ENCODE data around the gene AHCTF1. TPM values are rescaled to one million over a fixed set of nuclear protein-coding genes. Genes with fewer than 3 reads are reported as not detected.

Gene AHCTF1
- total RNA-seq, 1 donor: 38.7 TPM

DNA sequence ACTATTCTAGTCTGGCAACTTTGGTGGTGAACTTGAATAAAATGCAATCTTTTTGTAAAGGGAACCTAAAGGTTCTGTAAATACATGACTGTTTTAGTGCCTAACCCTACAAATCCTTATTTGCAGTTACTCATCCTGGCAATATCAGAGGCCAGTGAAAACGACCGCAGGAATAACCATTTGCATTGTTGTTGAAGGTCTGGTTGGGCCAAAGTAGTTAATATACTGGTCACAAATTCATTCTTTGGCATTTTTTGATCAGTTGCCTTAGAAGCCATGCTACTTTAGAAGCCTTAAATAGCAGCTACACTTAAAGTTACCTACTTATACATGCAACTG, 93.7 kb downstream of the AHCTF1 start:
- H3K4me3 ChIP-seq (ENCODE audit: low read depth, low read length): no peak overlapping the region
- no peak for DNase-seq (ENCODE audit: low read depth)
- TF ChIP-seq, protein P1, sequence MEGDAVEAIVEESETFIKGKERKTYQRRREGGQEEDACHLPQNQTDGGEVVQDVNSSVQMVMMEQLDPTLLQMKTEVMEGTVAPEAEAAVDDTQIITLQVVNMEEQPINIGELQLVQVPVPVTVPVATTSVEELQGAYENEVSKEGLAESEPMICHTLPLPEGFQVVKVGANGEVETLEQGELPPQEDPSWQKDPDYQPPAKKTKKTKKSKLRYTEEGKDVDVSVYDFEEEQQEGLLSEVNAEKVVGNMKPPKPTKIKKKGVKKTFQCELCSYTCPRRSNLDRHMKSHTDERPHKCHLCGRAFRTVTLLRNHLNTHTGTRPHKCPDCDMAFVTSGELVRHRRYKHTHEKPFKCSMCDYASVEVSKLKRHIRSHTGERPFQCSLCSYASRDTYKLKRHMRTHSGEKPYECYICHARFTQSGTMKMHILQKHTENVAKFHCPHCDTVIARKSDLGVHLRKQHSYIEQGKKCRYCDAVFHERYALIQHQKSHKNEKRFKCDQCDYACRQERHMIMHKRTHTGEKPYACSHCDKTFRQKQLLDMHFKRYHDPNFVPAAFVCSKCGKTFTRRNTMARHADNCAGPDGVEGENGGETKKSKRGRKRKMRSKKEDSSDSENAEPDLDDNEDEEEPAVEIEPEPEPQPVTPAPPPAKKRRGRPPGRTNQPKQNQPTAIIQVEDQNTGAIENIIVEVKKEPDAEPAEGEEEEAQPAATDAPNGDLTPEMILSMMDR (IDR thresholded peaks at IDR 0.05; ENCODE audit: insufficient read depth, low read length): no peak

DNA sequence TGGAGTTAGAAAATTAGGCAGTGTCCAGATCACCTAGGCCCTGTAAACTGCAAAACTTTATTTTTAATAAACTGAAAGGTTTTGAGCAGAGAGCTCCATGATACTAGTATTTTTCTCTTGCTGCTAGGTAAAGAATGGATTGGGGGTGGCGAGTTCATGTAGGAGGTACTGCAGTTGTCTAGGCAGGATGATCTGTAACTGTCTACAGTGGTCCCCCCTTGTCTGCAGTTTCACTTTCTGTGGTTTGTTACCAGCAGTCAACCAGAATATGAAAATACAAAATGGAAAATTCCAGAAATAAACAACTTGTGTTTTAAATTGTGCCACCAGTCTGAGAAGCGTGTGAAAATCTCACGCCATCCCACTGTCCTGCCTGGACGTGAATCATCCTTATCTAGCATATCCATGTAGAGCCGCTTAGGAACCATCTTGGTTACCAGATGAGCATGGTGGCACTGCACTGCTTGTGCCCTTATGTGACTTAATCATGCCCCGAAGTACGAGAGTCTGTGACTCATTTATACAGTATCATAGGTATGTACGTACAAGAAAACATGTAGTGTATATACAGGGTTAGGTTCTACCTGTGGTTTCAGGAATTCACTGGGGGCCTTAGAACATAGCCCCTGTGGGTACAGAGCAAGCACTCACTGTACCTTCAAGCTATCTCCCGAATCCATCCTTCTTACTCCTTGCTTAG, 94.2 kb downstream of the AHCTF1 start:
- TF ChIP-seq, protein P1 (IDR thresholded peaks at IDR 0.05; ENCODE audit: insufficient read depth, low read length): no peak
- no peak overlapping the region for H3K4me3 ChIP-seq (ENCODE audit: low read depth, low read length)
- no peak for DNase-seq (ENCODE audit: low read depth)

DNA sequence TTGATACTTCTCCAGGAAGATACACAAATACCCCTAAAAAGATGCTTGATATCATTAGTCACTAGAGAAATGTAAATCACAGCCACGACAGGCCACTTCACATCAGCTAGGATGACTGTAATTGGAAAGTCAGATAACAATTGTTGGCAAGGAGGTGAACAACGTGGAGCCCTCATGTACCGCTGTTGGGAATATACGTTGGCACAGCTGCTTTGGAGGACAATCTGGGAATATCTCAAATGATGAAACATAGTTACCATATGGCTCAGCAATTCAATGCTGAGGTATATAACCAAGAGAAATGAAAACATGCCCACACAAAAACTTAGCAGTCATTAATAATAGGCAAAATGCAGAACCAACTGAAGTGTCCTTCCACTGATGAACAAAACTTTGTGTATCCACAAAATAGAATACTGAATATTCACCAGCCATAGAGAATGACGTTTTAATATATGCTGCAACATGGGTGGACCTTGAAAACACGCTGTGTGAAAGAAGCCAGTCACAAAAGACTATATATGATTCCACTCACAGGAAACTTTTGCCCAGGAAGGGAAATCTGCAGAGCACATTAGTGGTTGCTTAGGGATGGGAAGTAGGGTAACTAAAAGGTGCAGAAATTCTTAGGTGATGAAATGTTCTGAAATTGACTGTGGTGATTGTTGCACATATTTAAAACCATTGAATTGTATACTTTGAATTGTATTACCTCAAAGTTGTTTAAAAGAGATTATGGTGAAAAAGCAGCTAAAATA, 95.4 kb downstream of the AHCTF1 start:
- DNase-seq (ENCODE audit: low read depth): peak; percentile 50
- TF ChIP-seq, protein P1 (IDR thresholded peaks at IDR 0.05; ENCODE audit: insufficient read depth, low read length): no peak
- no peak overlapping the region for H3K4me3 ChIP-seq (ENCODE audit: low read depth, low read length)

DNA sequence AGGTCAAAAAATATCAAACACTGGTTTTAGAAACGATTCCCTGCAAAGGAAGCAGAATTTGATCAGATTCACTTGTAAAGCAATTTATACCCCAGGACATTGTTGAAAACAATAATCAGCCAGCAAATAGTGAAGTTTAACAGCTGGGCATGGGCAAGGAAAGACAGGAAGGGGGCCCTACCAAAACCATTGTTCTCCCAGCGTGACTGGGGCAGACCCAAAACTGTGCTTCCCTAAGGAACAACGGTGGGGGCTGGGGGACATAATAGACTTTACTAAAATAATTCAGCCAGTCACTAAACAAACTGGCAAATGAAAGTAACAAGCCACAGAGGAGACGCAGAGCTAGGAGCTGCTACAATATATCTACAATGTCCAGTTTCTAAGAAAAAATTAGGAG, 100.2 kb downstream of the AHCTF1 start:
- no peak for DNase-seq (ENCODE audit: low read depth)
- TF ChIP-seq, protein P1 (IDR thresholded peaks at IDR 0.05; ENCODE audit: insufficient read depth, low read length): no peak
- no peak overlapping the region for H3K4me3 ChIP-seq (ENCODE audit: low read depth, low read length)

DNA sequence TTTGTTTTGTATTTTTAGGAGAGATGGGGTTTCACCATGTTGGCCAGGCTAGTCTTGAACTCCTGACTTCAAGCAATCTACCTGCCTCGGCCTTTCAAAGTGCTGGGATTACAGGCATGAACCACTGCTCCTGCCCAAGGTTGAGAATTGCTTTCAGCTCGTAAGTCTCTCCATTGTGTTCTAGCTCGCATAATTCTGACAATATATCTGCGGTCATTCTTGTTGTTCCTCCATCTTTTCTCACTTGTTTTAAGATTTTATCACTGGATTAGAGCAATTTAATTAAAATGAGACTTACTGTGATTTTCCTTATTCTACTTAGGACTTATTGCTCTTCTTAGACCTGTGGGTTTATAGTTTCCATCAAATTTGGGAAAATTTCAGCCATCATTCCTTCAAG, 102.9 kb downstream of the AHCTF1 start:
- TF ChIP-seq, protein P1 (IDR thresholded peaks at IDR 0.05; ENCODE audit: insufficient read depth, low read length): no peak
- DNase-seq (ENCODE audit: low read depth): no peak
- no peak overlapping the region for H3K4me3 ChIP-seq (ENCODE audit: low read depth, low read length)

DNA sequence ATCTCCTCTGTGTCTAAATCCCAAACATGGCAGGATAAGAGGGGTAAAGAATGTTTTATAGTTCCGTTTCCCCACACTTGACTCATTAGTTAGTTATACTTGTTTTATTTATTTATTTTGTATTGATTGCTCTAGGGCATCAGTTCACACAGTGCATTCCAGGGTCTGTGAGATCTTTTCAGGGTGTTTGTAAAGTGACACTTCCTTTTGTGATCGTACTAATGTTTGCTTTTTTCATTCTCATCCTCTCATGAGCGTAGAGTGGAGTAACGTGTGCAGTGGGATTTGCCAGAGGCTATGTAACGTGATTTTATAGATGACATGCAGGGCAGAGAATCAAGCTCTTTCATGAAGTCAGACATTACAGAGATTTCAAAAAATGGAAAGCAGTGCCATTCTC, 104.4 kb downstream of the AHCTF1 start:
- no peak overlapping the region for H3K4me3 ChIP-seq (ENCODE audit: low read depth, low read length)
- TF ChIP-seq, protein P1 (IDR thresholded peaks at IDR 0.05; ENCODE audit: insufficient read depth, low read length): no peak
- no peak for DNase-seq (ENCODE audit: low read depth)

Data from fibroblast of the aortic adventitia (primary cell).